WI38 (cell line): Measurements from ENCODE around the gene DMBX1.

Source experiments
- H3K4me3 ChIP-seq: 2 replicates; pipeline ENCODE4 v1.5.1; 2011; ENCODE audit warnings: low read depth, mild to moderate bottlenecking, control low read depth, low read length
- TF ChIP-seq, protein P1 (sequence below): IDR thresholded peaks from 2 replicates; pipeline ENCODE4 v1.5.1; 2012; ENCODE audit warnings: low read depth, mild to moderate bottlenecking, control low read depth, low read length

The DMBX1 gene

GRCh38 chr1:46453449-46453848, 36.2 kb upstream of the DMBX1 start:
- TF ChIP-seq, protein P1, sequence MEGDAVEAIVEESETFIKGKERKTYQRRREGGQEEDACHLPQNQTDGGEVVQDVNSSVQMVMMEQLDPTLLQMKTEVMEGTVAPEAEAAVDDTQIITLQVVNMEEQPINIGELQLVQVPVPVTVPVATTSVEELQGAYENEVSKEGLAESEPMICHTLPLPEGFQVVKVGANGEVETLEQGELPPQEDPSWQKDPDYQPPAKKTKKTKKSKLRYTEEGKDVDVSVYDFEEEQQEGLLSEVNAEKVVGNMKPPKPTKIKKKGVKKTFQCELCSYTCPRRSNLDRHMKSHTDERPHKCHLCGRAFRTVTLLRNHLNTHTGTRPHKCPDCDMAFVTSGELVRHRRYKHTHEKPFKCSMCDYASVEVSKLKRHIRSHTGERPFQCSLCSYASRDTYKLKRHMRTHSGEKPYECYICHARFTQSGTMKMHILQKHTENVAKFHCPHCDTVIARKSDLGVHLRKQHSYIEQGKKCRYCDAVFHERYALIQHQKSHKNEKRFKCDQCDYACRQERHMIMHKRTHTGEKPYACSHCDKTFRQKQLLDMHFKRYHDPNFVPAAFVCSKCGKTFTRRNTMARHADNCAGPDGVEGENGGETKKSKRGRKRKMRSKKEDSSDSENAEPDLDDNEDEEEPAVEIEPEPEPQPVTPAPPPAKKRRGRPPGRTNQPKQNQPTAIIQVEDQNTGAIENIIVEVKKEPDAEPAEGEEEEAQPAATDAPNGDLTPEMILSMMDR, result no peak
- no peak overlapping the region for H3K4me3 ChIP-seq

DNA sequence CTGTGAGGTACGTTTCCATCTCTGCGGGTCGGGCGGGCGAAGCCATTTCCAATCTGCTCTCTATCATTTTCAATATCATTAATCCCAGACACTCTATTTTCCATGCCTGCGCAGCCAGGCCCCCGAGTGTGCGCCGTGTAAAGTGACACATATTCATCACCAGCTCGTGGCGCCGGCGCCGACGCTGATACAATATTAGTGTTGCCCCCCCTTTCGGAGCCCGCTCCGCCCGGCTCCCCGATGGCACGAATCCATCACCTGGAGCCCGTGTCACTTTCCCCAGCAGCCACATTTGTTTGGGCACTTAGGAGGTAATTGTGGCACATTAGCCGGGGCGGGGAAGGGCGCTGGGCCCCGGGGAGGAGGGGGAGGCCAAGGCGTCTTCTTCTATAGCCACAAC, 33.7 kb upstream of the DMBX1 start:
- H3K4me3 ChIP-seq, result no peak overlapping the region
- TF ChIP-seq, protein P1, result no peak

GRCh38 chr1:46456411-46456963, 33.1 kb upstream of the DMBX1 start:
- TF ChIP-seq, protein P1, result no peak
- H3K4me3 ChIP-seq, result no peak overlapping the region

GRCh38 chr1:46457178-46457577, 32.5 kb upstream of the DMBX1 start:
- H3K4me3 ChIP-seq, result no peak overlapping the region
- TF ChIP-seq, protein P1, result no peak

GRCh38 chr1:46458190-46458589, 31.4 kb upstream of the DMBX1 start:
- TF ChIP-seq, protein P1, result no peak
- no peak overlapping the region for H3K4me3 ChIP-seq

DNA sequence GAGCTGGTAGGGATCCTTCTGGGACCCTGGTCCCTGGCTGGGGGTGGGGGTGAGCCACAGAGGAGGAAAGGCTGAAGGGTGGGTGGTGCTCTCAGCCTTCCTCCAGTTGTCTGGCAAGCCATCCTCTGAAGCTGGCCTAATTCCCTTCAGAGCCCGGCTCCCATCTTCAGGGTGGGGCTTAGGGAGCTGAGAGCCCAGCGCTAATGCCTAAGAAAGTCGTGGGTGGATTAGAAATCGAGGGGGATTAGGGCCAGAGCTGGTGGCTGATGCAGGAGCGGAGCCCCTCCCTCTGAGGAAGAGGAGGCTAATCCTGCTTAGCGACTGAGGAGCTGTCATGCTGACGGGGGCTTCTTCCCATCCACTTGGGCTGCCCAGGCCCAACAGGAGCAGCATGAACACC, 30.8 kb upstream of the DMBX1 start:
- TF ChIP-seq, protein P1, result no peak
- no peak overlapping the region for H3K4me3 ChIP-seq

- TF ChIP-seq, protein P1, result no peak
- H3K4me3 ChIP-seq, result no peak overlapping the region
Observed at GRCh38 chr1:46459315-46459714, 30.3 kb upstream of the DMBX1 start.
